T-helper 1 cell treated with Interleukin-12 subunit alpha and Interleukin-12 subunit beta and Interleukin-4 antibody, amounts not matched to agents 30 μg/mL and 1 μg/mL, for 36 hours (primary cell): ENCODE measurements around the gene UNC13A.
"Not testable (repeated sequence)": the region's sequence is repeated elsewhere in the genome, so short reads cannot be mapped to it uniquely, and the experiment has no call there.

Source experiments
- H3K27ac Mint-ChIP-seq: one replicate; pipeline ENCODE4 v1.8.0; 2021; ENCODE audit warnings: mild to moderate bottlenecking, mixed read lengths
- H3K27me3 Mint-ChIP-seq: one replicate; pipeline ENCODE4 v1.8.0; 2021; ENCODE audit warnings: low read depth, mixed read lengths
- H3K36me3 Mint-ChIP-seq: one replicate; pipeline ENCODE4 v1.8.0; 2021; ENCODE audit warnings: low read depth, mixed read lengths
- H3K4me1 Mint-ChIP-seq: one replicate; pipeline ENCODE4 v1.8.0; 2021; ENCODE audit warnings: low read depth, mixed read lengths
- H3K4me3 Mint-ChIP-seq: one replicate; pipeline ENCODE4 v1.8.0; 2021; ENCODE audit warnings: mild to moderate bottlenecking, moderate library complexity, mixed read lengths
- H3K9me3 Mint-ChIP-seq: one replicate; pipeline ENCODE4 v1.8.0; 2021; ENCODE audit warnings: mixed read lengths

Gene UNC13A

DNA sequence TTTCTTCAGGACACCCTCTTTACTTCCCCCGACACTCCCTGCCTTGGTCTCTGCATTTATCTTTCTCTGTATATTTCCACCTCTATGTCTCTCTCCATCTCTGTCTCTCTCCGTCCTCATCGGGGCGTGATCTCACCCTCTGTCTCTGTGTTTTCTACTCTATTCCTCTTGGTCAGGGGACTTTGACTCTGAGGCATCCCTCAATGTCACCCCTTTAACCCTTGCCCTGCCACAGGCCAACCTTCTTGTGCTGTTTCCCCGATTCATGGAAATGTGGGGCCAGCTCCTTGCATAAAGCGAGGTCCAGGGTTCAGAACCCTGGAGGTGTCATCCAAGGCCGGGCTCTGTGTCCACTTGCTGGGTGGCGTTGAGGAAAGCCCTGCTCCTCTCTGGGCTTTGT, 85.9 kb downstream of the UNC13A start:
- no peak overlapping the region for H3K27ac Mint-ChIP-seq
- peaks cover 10% of the 10 kb centered on the region for H3K4me1 Mint-ChIP-seq
- H3K4me3 Mint-ChIP-seq: no peak overlapping the region
- no peaks in the 10 kb centered on the region for H3K36me3 Mint-ChIP-seq
- H3K27me3 Mint-ChIP-seq: peaks cover 41% of the 10 kb centered on the region
- no peaks in the 10 kb centered on the region for H3K9me3 Mint-ChIP-seq

DNA sequence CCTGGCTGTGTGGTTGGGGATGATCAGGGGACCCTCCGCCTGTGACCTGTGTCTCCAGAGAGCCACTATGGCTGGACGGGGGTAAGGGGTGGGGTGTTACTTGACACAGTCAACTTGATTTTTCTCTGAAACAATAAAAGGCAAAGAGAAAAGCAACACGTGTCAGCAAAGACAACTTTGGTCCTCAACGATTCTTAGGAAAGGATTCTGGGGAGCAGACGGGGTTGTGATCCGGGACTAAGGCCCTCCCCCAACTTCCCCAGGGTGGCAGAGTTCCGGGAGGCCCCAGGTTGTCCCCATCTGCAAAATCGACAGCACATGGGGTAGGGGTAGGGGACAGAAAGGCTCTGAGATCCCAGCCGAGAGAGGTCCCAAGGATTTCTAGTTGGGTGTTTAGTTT, 86.5 kb downstream of the UNC13A start:
- peaks cover 7% of the 10 kb centered on the region for H3K4me1 Mint-ChIP-seq
- no peak overlapping the region for H3K27ac Mint-ChIP-seq
- H3K9me3 Mint-ChIP-seq: no peaks in the 10 kb centered on the region
- H3K4me3 Mint-ChIP-seq: no peak overlapping the region
- H3K27me3 Mint-ChIP-seq: peaks cover 38% of the 10 kb centered on the region
- no peaks in the 10 kb centered on the region for H3K36me3 Mint-ChIP-seq

DNA sequence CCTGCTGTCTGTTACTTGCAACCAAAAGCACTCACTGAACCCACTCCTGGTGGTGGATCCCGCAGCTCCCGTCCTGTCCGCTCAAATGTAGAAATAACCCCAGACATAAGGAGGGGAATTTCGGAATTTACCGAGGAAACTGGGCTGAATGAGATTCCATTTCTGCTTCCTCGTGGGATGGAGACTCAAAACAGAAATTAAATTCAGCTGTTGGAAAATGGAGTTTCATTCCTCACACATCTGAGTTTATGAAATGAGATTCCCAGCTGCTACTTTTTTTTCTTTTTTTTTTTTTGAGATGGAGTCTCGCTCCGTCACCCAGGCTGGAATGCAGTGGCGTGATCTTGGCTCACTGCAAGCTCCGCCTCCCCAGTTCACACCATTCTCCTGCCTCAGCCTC, 88.4 kb downstream of the UNC13A start:
- H3K4me3 Mint-ChIP-seq: no peak overlapping the region
- H3K9me3 Mint-ChIP-seq: no peaks in the 10 kb centered on the region
- H3K36me3 Mint-ChIP-seq: no peaks in the 10 kb centered on the region
- peaks cover 38% of the 10 kb centered on the region for H3K27me3 Mint-ChIP-seq
- H3K27ac Mint-ChIP-seq: no peak overlapping the region
- H3K4me1 Mint-ChIP-seq: peaks cover 3% of the 10 kb centered on the region

DNA sequence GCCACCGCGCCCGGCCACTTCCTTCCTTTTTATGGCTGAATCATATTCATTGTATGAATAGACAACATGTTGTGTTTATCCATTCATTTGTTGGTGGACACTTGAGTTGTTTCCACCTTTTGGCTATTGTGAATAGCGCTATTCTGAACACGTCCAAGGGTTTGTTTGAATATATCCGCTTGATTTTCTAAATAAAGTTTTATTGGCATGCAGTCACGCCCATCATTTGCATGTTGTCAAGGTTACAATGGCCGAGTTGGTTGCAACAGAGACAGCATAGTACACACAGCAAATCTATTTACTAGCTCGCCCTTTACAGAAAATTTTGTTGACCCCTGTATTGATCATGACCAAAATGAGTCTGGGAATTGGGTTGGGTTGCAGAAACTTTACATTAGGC, 89.2 kb downstream of the UNC13A start:
- Mint-ChIP-seq H3K27me3 (peaks cover 32% of the 10 kb centered on the region), H3K9me3 (no peaks in the 10 kb centered on the region), H3K4me3 (no peak overlapping the region), H3K27ac (no peak overlapping the region), H3K4me1 (peaks cover 3% of the 10 kb centered on the region), H3K36me3 (no peaks in the 10 kb centered on the region)

DNA sequence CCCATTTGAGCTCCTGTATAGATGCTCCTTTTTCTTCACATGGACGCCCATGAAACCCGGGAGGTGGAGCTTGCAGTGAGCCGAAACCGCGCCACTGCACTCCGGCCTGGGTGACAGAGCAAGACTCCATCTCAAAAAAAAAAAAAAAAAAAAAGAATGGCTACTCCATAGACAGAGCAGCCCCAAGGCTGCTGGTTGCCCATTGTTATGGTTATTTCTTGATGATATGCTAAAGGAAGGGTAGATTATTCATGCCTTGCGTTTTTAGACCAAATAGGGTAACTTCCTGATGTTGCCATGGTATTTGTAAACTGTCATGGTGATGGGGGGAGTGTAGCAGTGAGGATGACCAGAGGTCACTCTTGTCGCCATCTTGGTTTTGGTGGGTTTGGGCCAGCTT, 90.1 kb downstream of the UNC13A start:
- H3K4me3 Mint-ChIP-seq, H3K27ac Mint-ChIP-seq, H3K36me3 Mint-ChIP-seq, H3K9me3 Mint-ChIP-seq, H3K4me1 Mint-ChIP-seq: not testable (repeated sequence)
- H3K27me3 Mint-ChIP-seq: peaks cover 28% of the 10 kb centered on the region

DNA sequence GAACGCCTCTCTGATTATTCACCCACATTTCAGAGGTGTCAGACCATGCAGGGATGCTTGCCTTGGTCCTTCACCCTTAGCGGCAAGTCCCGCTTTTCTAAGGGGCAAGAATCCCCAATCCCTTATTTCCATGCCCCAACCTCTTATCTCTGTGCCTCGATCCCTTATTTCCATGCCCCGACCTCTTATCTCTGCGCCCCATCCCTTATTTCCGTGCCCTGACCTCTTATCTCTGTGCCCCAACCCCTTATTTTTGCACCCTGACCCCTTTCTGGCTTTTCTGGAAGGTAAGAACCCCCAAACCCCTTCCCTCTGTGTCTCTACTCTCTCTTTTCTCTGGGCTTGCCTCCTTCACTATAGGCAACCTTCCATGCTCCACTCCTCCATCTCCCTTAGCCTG, 93.9 kb downstream of the UNC13A start:
- peaks cover 16% of the 10 kb centered on the region for H3K27me3 Mint-ChIP-seq
- H3K4me1 Mint-ChIP-seq, H3K27ac Mint-ChIP-seq, H3K9me3 Mint-ChIP-seq, H3K4me3 Mint-ChIP-seq, H3K36me3 Mint-ChIP-seq: not testable (repeated sequence)

DNA sequence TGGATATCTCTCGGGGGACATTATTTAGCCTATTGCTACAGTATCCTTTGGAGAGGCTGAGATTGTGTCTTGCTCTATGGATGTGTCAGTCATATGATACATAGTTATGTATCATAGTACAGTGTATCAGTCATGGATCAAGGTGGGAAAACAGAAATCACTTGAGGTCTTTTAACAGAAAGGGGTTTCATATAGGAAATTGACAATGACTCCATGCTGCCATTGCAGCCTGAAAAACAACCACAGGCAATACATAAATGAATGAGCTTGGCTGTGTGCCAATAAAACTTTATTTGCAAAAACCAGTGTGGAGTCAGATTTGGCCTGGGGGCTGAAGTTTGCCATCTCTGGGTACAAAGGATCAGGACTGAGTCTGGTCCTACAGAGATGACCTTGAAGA, 97.3 kb downstream of the UNC13A start:
- Mint-ChIP-seq H3K4me1 (no peaks in the 10 kb centered on the region), H3K27me3 (peaks cover 16% of the 10 kb centered on the region)

DNA sequence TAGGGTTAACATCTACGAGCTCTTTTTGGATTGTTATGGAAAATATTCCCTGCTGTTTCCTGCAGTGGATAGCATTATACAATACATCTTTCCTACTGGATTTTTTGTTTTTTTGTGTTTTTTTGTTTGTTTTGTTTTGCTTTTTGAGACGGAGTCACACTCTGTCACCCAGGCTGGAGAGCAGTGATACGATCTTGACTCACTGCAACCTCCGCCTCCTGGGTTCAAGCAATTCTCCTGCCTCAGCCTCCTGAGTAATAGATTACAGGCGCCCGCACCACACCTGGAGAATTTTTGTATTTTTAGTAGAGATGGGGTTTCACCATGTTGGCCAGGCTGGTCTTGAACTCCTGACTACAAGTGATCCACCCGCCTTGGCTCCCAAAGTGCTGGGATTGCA, 102.8 kb downstream of the UNC13A start:
- H3K4me1 Mint-ChIP-seq, H3K36me3 Mint-ChIP-seq, H3K4me3 Mint-ChIP-seq: not testable (repeated sequence)

More for the DNA sequence above, 97.3 kb downstream of the UNC13A start:
- no peak overlapping the region for H3K27ac Mint-ChIP-seq
- no peak overlapping the region for H3K4me3 Mint-ChIP-seq
- no peaks in the 10 kb centered on the region for H3K9me3 Mint-ChIP-seq
- H3K36me3 Mint-ChIP-seq: no peaks in the 10 kb centered on the region

DNA sequence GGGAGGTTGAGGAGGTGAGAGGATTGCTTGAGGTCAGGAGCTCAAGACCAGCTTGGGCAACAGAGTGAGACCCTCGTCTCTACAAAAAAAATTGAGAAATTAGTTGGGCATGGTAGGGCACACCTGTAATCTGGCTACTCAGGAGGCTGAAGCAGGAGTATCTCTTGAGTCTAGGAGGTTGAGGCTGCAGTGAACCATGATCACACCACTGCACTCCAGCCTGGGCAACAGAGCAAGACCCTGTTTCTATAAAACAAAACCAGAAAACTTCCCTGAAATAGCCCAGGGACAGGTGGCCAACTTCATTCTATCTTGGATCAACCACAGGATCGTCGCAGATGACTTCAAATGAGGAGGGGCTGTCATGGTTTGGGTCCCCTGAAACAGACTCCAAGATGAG, 104.0 kb downstream of the UNC13A start:
- Mint-ChIP-seq H3K36me3 (peaks cover 16% of the 10 kb centered on the region), H3K27ac (no peak overlapping the region), H3K27me3 (no peaks in the 10 kb centered on the region), H3K4me3 (no peak overlapping the region), H3K9me3 (no peaks in the 10 kb centered on the region), H3K4me1 (peaks cover 3% of the 10 kb centered on the region)

More for the DNA sequence above, 102.8 kb downstream of the UNC13A start:
- H3K27me3 Mint-ChIP-seq: peaks cover 11% of the 10 kb centered on the region
- not testable (repeated sequence) for H3K27ac Mint-ChIP-seq, H3K9me3 Mint-ChIP-seq

DNA sequence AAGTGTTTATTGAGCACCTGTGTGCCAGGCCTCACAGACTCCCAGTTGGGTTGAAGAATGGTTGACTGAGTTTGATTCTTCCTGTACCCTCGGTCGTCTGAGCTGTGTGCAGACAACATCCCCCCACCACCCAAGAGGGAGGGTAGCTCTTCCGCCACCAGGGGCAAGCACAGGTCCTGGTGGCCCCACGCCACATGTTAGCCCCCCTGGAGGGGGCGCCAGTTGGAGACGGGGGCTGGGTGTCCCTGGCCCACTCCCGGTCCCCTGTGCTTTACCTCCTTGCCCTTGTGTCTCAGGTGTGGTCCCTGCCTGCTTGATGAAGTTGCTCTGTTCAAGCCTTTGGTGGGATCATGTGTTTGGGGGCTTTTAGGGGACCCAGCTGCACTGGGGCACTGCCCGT, 105.5 kb downstream of the UNC13A start:
- peaks cover 3% of the 10 kb centered on the region for H3K4me1 Mint-ChIP-seq
- H3K27ac Mint-ChIP-seq: no peak overlapping the region
- no peaks in the 10 kb centered on the region for H3K27me3 Mint-ChIP-seq
- H3K4me3 Mint-ChIP-seq: no peak overlapping the region
- H3K9me3 Mint-ChIP-seq: no peaks in the 10 kb centered on the region
- peaks cover 18% of the 10 kb centered on the region for H3K36me3 Mint-ChIP-seq

DNA sequence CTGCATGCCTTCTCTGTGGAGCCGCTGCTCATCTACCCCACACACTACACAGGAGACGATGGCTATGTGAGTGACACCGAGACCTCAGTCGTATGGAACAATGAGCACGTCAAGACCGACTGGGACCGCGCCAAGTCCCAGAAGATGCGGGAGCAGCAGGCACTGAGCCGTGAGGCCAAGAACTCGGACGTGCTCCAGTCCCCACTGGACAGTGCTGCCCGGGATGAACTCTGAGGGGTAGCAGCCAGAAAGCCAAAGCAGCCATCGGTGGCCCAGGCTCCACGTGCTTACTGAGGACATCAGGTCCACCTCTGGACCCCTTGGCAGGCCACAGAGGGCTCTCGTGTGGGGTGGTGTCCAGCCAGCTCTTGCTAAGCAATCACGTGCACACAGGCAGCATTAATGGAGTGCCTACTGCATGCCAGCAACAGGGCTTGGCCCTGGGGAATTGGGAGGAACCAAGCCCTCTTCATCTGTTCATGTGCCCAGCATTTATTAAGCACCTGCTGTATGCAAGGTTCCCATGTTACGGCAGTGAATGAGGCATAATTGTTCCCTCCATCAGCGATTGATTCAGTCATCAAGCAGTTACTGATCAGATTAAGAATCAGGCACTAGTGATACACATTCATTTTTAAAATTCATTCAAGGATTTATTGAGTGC, 106.8 kb downstream of the UNC13A start:
- no peaks in the 10 kb centered on the region for H3K9me3 Mint-ChIP-seq

DNA sequence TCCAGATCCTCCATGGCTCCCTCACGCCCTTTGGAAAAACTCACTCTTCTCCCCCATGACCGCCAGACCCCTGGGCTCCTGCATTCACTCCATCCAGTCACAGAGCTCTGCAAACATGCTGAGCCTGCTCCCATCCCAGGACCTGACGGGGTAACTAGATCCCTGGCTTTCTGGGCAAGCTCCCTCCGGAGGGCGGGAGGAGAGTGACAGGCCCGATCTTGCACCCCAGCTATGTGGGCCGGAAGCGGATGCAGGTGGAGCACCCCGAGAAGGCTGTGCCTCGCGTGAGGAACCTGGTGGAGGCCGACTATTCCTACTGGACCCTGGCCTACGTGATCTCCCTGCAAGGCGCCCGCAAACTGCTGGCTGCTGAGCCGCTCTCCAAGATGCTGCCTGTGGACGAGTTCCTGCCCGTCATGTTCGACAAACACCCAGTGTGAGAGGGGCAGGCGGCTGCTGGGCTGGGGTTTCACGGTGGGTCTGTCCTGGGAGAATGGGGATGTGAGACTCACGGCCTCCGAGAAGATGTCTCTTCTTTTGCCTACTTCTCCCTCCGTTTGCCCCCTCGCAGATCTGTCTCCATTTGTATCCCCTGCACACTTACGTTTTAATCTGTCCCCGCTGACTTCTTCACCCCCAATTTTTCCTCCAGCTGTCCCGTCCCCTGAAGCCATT, 107.5 kb downstream of the UNC13A start:
- Mint-ChIP-seq H3K4me1 (peaks cover 3% of the 10 kb centered on the region), H3K27ac (no peak overlapping the region)

More for the DNA sequence above, 106.8 kb downstream of the UNC13A start:
- Mint-ChIP-seq H3K4me3 (no peak overlapping the region), H3K27ac (no peak overlapping the region), H3K27me3 (no peaks in the 10 kb centered on the region), H3K36me3 (peaks cover 21% of the 10 kb centered on the region), H3K4me1 (peaks cover 3% of the 10 kb centered on the region)

DNA sequence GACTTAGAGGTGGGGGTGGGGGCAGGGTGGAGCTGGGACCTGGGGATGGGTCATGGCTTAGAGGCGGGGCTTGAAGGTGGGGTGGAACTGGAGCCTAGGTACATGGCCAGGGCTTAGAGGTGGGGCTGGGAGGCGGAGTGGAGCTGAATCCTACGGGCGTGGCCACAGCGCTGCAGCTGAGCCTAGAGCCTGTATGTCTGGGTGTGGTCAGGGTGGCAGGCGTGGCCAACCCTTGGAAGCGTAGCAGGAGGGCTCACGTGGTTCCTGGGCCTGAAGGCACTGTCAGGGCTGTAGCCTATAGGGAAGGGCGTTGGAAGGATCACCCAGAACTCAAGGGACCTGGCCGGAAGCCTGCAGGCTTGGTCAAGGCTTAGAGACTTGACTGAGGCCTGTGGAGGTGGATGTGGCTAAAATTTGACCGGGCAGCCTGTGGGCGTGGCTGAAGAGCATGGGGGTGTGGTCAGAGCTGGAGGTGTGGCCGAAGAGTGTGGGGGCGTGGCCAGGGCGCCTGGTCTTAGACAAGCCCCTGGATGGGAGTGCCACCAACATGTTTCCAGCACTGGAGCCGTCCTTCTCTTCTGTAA, 108.4 kb downstream of the UNC13A start:
- H3K36me3 Mint-ChIP-seq: peaks cover 22% of the 10 kb centered on the region
- H3K9me3 Mint-ChIP-seq: no peaks in the 10 kb centered on the region
- H3K4me3 Mint-ChIP-seq: no peak overlapping the region
- H3K27me3 Mint-ChIP-seq: no peaks in the 10 kb centered on the region
- H3K4me1 Mint-ChIP-seq: peaks cover 3% of the 10 kb centered on the region
- no peak overlapping the region for H3K27ac Mint-ChIP-seq

More for the DNA sequence above, 107.5 kb downstream of the UNC13A start:
- H3K4me3 Mint-ChIP-seq: no peak overlapping the region
- H3K9me3 Mint-ChIP-seq: no peaks in the 10 kb centered on the region
- peaks cover 22% of the 10 kb centered on the region for H3K36me3 Mint-ChIP-seq
- no peaks in the 10 kb centered on the region for H3K27me3 Mint-ChIP-seq

DNA sequence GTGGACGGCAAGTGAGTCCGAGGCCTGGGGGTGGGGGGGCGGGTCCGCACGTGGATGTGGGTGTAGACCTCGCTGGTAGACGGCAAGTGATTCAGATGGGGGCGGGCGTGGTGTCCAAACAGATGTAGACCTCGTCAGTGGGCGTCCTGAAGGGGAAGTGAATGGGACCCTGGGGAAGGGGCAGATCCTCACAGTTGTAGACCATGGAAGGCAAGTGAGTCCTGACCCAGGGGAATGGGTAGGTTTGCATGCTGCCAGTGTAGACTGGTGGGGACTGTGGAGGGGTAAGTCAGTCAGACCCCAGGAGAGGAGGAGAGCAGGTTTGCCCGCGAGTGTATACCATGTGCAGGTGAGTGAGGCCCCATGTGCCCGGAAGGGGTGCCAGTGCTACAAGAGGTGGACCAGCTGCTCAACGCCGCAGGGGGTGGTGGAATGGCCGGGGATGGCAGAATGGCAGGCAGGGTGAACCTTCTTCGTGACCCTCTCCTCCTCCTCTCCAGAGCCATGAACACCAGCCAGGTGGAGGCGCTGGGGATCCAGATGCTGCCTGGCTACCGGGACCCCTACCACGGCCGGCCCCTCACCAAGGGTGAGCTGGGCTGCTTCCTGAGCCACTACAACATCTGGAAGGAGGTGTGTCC, 110.6 kb downstream of the UNC13A start:
- H3K4me3 Mint-ChIP-seq: no peak overlapping the region
- peaks cover 5% of the 10 kb centered on the region for H3K4me1 Mint-ChIP-seq
- H3K36me3 Mint-ChIP-seq: peaks cover 25% of the 10 kb centered on the region
- no peak overlapping the region for H3K27ac Mint-ChIP-seq
- no peaks in the 10 kb centered on the region for H3K9me3 Mint-ChIP-seq
- H3K27me3 Mint-ChIP-seq: no peaks in the 10 kb centered on the region
